Measurements from ENCODE around the gene CCSAP.
"Not testable (repeated sequence)": the region's sequence is repeated elsewhere in the genome, so short reads cannot be mapped to it uniquely, and the experiment has no call there.

The CCSAP gene

GRCh38 chr1:229341774-229342655 lies 832 bp downstream of the CCSAP start:
- Histone ChIP-seq H3K4me3 (ENCODE audit: low read length) (peak overlapping the region; percentile 86), H3K27ac (ENCODE audit: low read length) (no peak overlapping the region), H3K9ac (ENCODE audit: low read length) (peak overlapping the region; percentile 50), H3K36me3 (ENCODE audit: control insufficient read depth, low read depth, low read length) (peaks cover 2% of the 10 kb centered on the region), H3K27me3 (ENCODE audit: control insufficient read depth, insufficient read depth, low read length) (peaks cover 27% of the 10 kb centered on the region), H3K9me3 (ENCODE audit: control insufficient read depth, low read depth, low read length) (no peaks in the 10 kb centered on the region), H3K4me1 (ENCODE audit: control insufficient read depth, low read depth, low read length) (peaks cover 3% of the 10 kb centered on the region)

- Histone ChIP-seq H3K4me3 (ENCODE audit: low read length) (no peak overlapping the region), H3K9ac (ENCODE audit: low read length) (no peak overlapping the region), H3K9me3 (ENCODE audit: control insufficient read depth, low read depth, low read length) (no peaks in the 10 kb centered on the region), H3K27ac (ENCODE audit: low read length) (no peak overlapping the region), H3K4me1 (ENCODE audit: control insufficient read depth, low read depth, low read length) (peaks cover 3% of the 10 kb centered on the region), H3K36me3 (ENCODE audit: control insufficient read depth, low read depth, low read length) (peaks cover 2% of the 10 kb centered on the region), H3K27me3 (ENCODE audit: control insufficient read depth, insufficient read depth, low read length) (peaks cover 27% of the 10 kb centered on the region)
These were observed 2.4 kb downstream of the CCSAP start for GRCh38 chr1:229340496-229340895.

- Histone ChIP-seq H3K9ac (ENCODE audit: low read length) (no peak overlapping the region), H3K4me1 (ENCODE audit: control insufficient read depth, low read depth, low read length) (peaks cover 3% of the 10 kb centered on the region), H3K27ac (ENCODE audit: low read length) (no peak overlapping the region), H3K4me3 (ENCODE audit: low read length) (no peak overlapping the region), H3K36me3 (ENCODE audit: control insufficient read depth, low read depth, low read length) (peaks cover 2% of the 10 kb centered on the region), H3K9me3 (ENCODE audit: control insufficient read depth, low read depth, low read length) (no peaks in the 10 kb centered on the region), H3K27me3 (ENCODE audit: control insufficient read depth, insufficient read depth, low read length) (peaks cover 21% of the 10 kb centered on the region)
These were observed 3.3 kb downstream of the CCSAP start for GRCh38 chr1:229339520-229339919.

- H3K4me3 ChIP-seq (ENCODE audit: low read length): no peak overlapping the region
- H3K9ac ChIP-seq (ENCODE audit: low read length): no peak overlapping the region
- H3K27me3 ChIP-seq (ENCODE audit: control insufficient read depth, insufficient read depth, low read length): peaks cover 17% of the 10 kb centered on the region
- H3K27ac ChIP-seq (ENCODE audit: low read length): no peak overlapping the region
- peaks cover 3% of the 10 kb centered on the region for H3K4me1 ChIP-seq (ENCODE audit: control insufficient read depth, low read depth, low read length)
- H3K36me3 ChIP-seq (ENCODE audit: control insufficient read depth, low read depth, low read length): peaks cover 2% of the 10 kb centered on the region
- no peaks in the 10 kb centered on the region for H3K9me3 ChIP-seq (ENCODE audit: control insufficient read depth, low read depth, low read length)
These were observed 3.8 kb downstream of the CCSAP start for GRCh38 chr1:229339086-229339485.

- Histone ChIP-seq H3K9me3 (ENCODE audit: control insufficient read depth, low read depth, low read length) (no peaks in the 10 kb centered on the region), H3K27me3 (ENCODE audit: control insufficient read depth, insufficient read depth, low read length) (peaks cover 4% of the 10 kb centered on the region), H3K9ac (ENCODE audit: low read length) (no peak overlapping the region), H3K27ac (ENCODE audit: low read length) (no peak overlapping the region), H3K4me3 (ENCODE audit: low read length) (no peak overlapping the region), H3K4me1 (ENCODE audit: control insufficient read depth, low read depth, low read length) (no peaks in the 10 kb centered on the region), H3K36me3 (ENCODE audit: control insufficient read depth, low read depth, low read length) (peaks cover 2% of the 10 kb centered on the region)
These were observed 6.5 kb downstream of the CCSAP start for GRCh38 chr1:229336345-229336744.

- peaks cover under 1% of the 10 kb centered on the region for H3K36me3 ChIP-seq (ENCODE audit: control insufficient read depth, low read depth, low read length)
These were observed 8.1 kb downstream of the CCSAP start for GRCh38 chr1:229334716-229335115.

GRCh38 chr1:229334269-229334668 lies 8.6 kb downstream of the CCSAP start:
- Histone ChIP-seq H3K36me3 (ENCODE audit: control insufficient read depth, low read depth, low read length) (no peaks in the 10 kb centered on the region), H3K4me1 (ENCODE audit: control insufficient read depth, low read depth, low read length) (no peaks in the 10 kb centered on the region), H3K9me3 (ENCODE audit: control insufficient read depth, low read depth, low read length) (no peaks in the 10 kb centered on the region), H3K4me3 (ENCODE audit: low read length) (no peak overlapping the region), H3K27me3 (ENCODE audit: control insufficient read depth, insufficient read depth, low read length) (no peaks in the 10 kb centered on the region), H3K9ac (ENCODE audit: low read length) (no peak overlapping the region), H3K27ac (ENCODE audit: low read length) (no peak overlapping the region)

More at GRCh38 chr1:229334716-229335115, 8.1 kb downstream of the CCSAP start:
- H3K27me3 ChIP-seq (ENCODE audit: control insufficient read depth, insufficient read depth, low read length): no peaks in the 10 kb centered on the region
- H3K4me3 ChIP-seq (ENCODE audit: low read length): no peak overlapping the region
- H3K9me3 ChIP-seq (ENCODE audit: control insufficient read depth, low read depth, low read length): no peaks in the 10 kb centered on the region
- no peaks in the 10 kb centered on the region for H3K4me1 ChIP-seq (ENCODE audit: control insufficient read depth, low read depth, low read length)
- no peak overlapping the region for H3K9ac ChIP-seq (ENCODE audit: low read length)
- H3K27ac ChIP-seq (ENCODE audit: low read length): no peak overlapping the region

GRCh38 chr1:229328598-229329362 lies 14.1 kb downstream of the CCSAP start:
- peaks cover 20% of the 10 kb centered on the region for H3K36me3 ChIP-seq (ENCODE audit: control insufficient read depth, low read depth, low read length)

GRCh38 chr1:229327765-229328164 lies 15.1 kb downstream of the CCSAP start:
- H3K27me3 ChIP-seq (ENCODE audit: control insufficient read depth, insufficient read depth, low read length); H3K4me3 ChIP-seq (ENCODE audit: low read length); H3K9ac ChIP-seq (ENCODE audit: low read length); H3K27ac ChIP-seq (ENCODE audit: low read length); H3K4me1 ChIP-seq (ENCODE audit: control insufficient read depth, low read depth, low read length); H3K9me3 ChIP-seq (ENCODE audit: control insufficient read depth, low read depth, low read length): not testable (repeated sequence)
- H3K36me3 ChIP-seq (ENCODE audit: control insufficient read depth, low read depth, low read length): peaks cover 27% of the 10 kb centered on the region

More at GRCh38 chr1:229328598-229329362, 14.1 kb downstream of the CCSAP start:
- Histone ChIP-seq H3K4me3 (ENCODE audit: low read length) (no peak overlapping the region), H3K27me3 (ENCODE audit: control insufficient read depth, insufficient read depth, low read length) (no peaks in the 10 kb centered on the region), H3K9ac (ENCODE audit: low read length) (no peak overlapping the region), H3K4me1 (ENCODE audit: control insufficient read depth, low read depth, low read length) (no peaks in the 10 kb centered on the region), H3K27ac (ENCODE audit: low read length) (no peak overlapping the region), H3K9me3 (ENCODE audit: control insufficient read depth, low read depth, low read length) (no peaks in the 10 kb centered on the region)

- no peaks in the 10 kb centered on the region for H3K4me1 ChIP-seq (ENCODE audit: control insufficient read depth, low read depth, low read length)
- H3K9me3 ChIP-seq (ENCODE audit: control insufficient read depth, low read depth, low read length): no peaks in the 10 kb centered on the region
- no peak overlapping the region for H3K9ac ChIP-seq (ENCODE audit: low read length)
- peaks cover 31% of the 10 kb centered on the region for H3K36me3 ChIP-seq (ENCODE audit: control insufficient read depth, low read depth, low read length)
- no peak overlapping the region for H3K4me3 ChIP-seq (ENCODE audit: low read length)
- no peak overlapping the region for H3K27ac ChIP-seq (ENCODE audit: low read length)
- no peaks in the 10 kb centered on the region for H3K27me3 ChIP-seq (ENCODE audit: control insufficient read depth, insufficient read depth, low read length)
These were observed 16.2 kb downstream of the CCSAP start for GRCh38 chr1:229326601-229327000.

GRCh38 chr1:229325853-229326487 lies 16.9 kb downstream of the CCSAP start:
- no peak overlapping the region for H3K9ac ChIP-seq (ENCODE audit: low read length)
- H3K9me3 ChIP-seq (ENCODE audit: control insufficient read depth, low read depth, low read length): no peaks in the 10 kb centered on the region
- H3K36me3 ChIP-seq (ENCODE audit: control insufficient read depth, low read depth, low read length): peaks cover 31% of the 10 kb centered on the region
- H3K4me1 ChIP-seq (ENCODE audit: control insufficient read depth, low read depth, low read length): no peaks in the 10 kb centered on the region
- H3K27me3 ChIP-seq (ENCODE audit: control insufficient read depth, insufficient read depth, low read length): no peaks in the 10 kb centered on the region
- no peak overlapping the region for H3K4me3 ChIP-seq (ENCODE audit: low read length)
- no peak overlapping the region for H3K27ac ChIP-seq (ENCODE audit: low read length)
